ENCODE measurements around the gene PRDM9.
"Not testable (repeated sequence)": the region's sequence is repeated elsewhere in the genome, so short reads cannot be mapped to it uniquely, and the experiment has no call there.

- not testable (repeated sequence) for TF ChIP-seq POLR2A (IDR thresholded peaks at IDR 0.05; ENCODE audit: control extremely low read depth in 1 of 2, low read depth in 2 of 2, low read length in 2 of 2); CTCF (IDR thresholded peaks at IDR 0.05; ENCODE audit: control extremely low read depth in 1 of 3, insufficient read depth in 1 of 3, low read depth in 1 of 3, low read length in 3 of 3); EGR1 (IDR thresholded peaks at IDR 0.05; ENCODE audit: borderline replicate concordance, low read depth, low read length)
These were observed 19.2 kb downstream of the PRDM9 start for GRCh38 chr5:23526616-23527015.

Measured in H1 (cell line).